GM10847 (cell line): ENCODE results near the gene TRIM14.
A peak's percentile ranks its signal among the peaks of the same experiment; 100 is the strongest.

Source experiments
- POLR2A ChIP-seq: IDR thresholded peaks from 2 replicates; pipeline ENCODE4 v1.6.1; 2011; ENCODE audit not compliant: insufficient read length; ENCODE audit errors: extremely low read depth

Gene TRIM14

GRCh38 chr9:98118640-98119601 lies at the start of gene TRIM14:
TRIM14 (minus strand) TSS chr9:98119222; CDS start chr9:98119188, 34 bp downstream.
- TF ChIP-seq POLR2A: peak; percentile 46

- no peak for TF ChIP-seq POLR2A
Observed at GRCh38 chr9:98168153-98168780, 49.2 kb upstream of the TRIM14 start.

GRCh38 chr9:98164912-98165311 lies 45.9 kb upstream of the TRIM14 start:
- no peak for TF ChIP-seq POLR2A

- TF ChIP-seq POLR2A: no peak
Observed at GRCh38 chr9:98162613-98163012, 43.6 kb upstream of the TRIM14 start.

- no peak for TF ChIP-seq POLR2A
Observed at GRCh38 chr9:98161851-98162250, 42.8 kb upstream of the TRIM14 start.

GRCh38 chr9:98159790-98160189 lies 40.8 kb upstream of the TRIM14 start:
- TF ChIP-seq POLR2A: no peak

GRCh38 chr9:98159301-98159700 lies 40.3 kb upstream of the TRIM14 start:
- TF ChIP-seq POLR2A: no peak

GRCh38 chr9:98158071-98158831 lies 39.2 kb upstream of the TRIM14 start:
- TF ChIP-seq POLR2A: no peak

- TF ChIP-seq POLR2A: no peak
Observed at GRCh38 chr9:98157372-98157771, 38.4 kb upstream of the TRIM14 start.

- TF ChIP-seq POLR2A: no peak
Observed at GRCh38 chr9:98154678-98155077, 35.7 kb upstream of the TRIM14 start.

GRCh38 chr9:98152526-98152925 lies 33.5 kb upstream of the TRIM14 start:
- no peak for TF ChIP-seq POLR2A

GRCh38 chr9:98150721-98151120 lies 31.7 kb upstream of the TRIM14 start:
- TF ChIP-seq POLR2A: no peak

GRCh38 chr9:98150164-98150563 lies 31.1 kb upstream of the TRIM14 start:
- TF ChIP-seq POLR2A: no peak

GRCh38 chr9:98149422-98149821 lies 30.4 kb upstream of the TRIM14 start:
- no peak for TF ChIP-seq POLR2A

- TF ChIP-seq POLR2A: no peak
Observed at GRCh38 chr9:98148486-98148885, 29.5 kb upstream of the TRIM14 start.
